ENCODE measurements around the gene C1QTNF6.
"Not testable (repeated sequence)": the region's sequence is repeated elsewhere in the genome, so short reads cannot be mapped to it uniquely, and the experiment has no call there.

The C1QTNF6 gene
- total RNA-seq, result 13.7 to 17.6 (median 16.5) reads per million in 3 donors

GRCh38 chr22:37187891-37188761, at the start of gene C1QTNF6:
TSS of gene C1QTNF6 (minus strand) at chr22:37188247. CDS start at chr22:37188213, 34 bp downstream.
- Histone ChIP-seq H3K4me3 (ENCODE audit: insufficient read depth, low read depth, low read length, poor library complexity, severe bottlenecking) (no peak within 1 kb of the TSS), H3K4me1 (ENCODE audit: control insufficient read depth, insufficient read depth, low read length, poor library complexity, severe bottlenecking) (peaks cover 18% of the 10 kb centered on the region), H3K27me3 (replicated peaks; ENCODE audit: control insufficient read depth, insufficient read depth, low read length, poor library complexity, severe bottlenecking) (no peaks in the 10 kb centered on the region), H3K27ac (ENCODE audit: insufficient read depth, low read length, poor library complexity, severe bottlenecking) (no peak within 1 kb of the TSS), H3K9me3 (ENCODE audit: control insufficient read depth, low read length) (no peaks in the 10 kb centered on the region), H3K36me3 (ENCODE audit: control insufficient read depth, insufficient read depth, low read length) (no peaks in the 10 kb centered on the region)
- DNase-seq, result no peak

- Histone ChIP-seq H3K36me3 (ENCODE audit: control insufficient read depth, insufficient read depth, low read length) (peaks cover 55% of the 10 kb centered on the region), H3K9me3 (ENCODE audit: control insufficient read depth, low read length) (no peaks in the 10 kb centered on the region), H3K27me3 (replicated peaks; ENCODE audit: control insufficient read depth, insufficient read depth, low read length, poor library complexity, severe bottlenecking) (no peaks in the 10 kb centered on the region), H3K27ac (ENCODE audit: insufficient read depth, low read length, poor library complexity, severe bottlenecking) (peak overlapping the region; percentile 59), H3K4me1 (ENCODE audit: control insufficient read depth, insufficient read depth, low read length, poor library complexity, severe bottlenecking) (peaks cover 95% of the 10 kb centered on the region), H3K4me3 (ENCODE audit: insufficient read depth, low read depth, low read length, poor library complexity, severe bottlenecking) (no peak overlapping the region)
- DNase-seq, result no peak
These were observed 48.0 kb upstream of the C1QTNF6 start for GRCh38 chr22:37235897-37236607.

- H3K27ac ChIP-seq (ENCODE audit: insufficient read depth, low read length, poor library complexity, severe bottlenecking), result peak overlapping the region; percentile 59
These were observed 47.0 kb upstream of the C1QTNF6 start for GRCh38 chr22:37234736-37235711.

GRCh38 chr22:37233751-37234631, 45.9 kb upstream of the C1QTNF6 start:
- Histone ChIP-seq H3K36me3 (ENCODE audit: control insufficient read depth, insufficient read depth, low read length) (peaks cover 39% of the 10 kb centered on the region), H3K4me1 (ENCODE audit: control insufficient read depth, insufficient read depth, low read length, poor library complexity, severe bottlenecking) (peaks cover 93% of the 10 kb centered on the region), H3K9me3 (ENCODE audit: control insufficient read depth, low read length) (no peaks in the 10 kb centered on the region), H3K27ac (ENCODE audit: insufficient read depth, low read length, poor library complexity, severe bottlenecking) (peak overlapping the region; percentile 59), H3K4me3 (ENCODE audit: insufficient read depth, low read depth, low read length, poor library complexity, severe bottlenecking) (no peak overlapping the region), H3K27me3 (replicated peaks; ENCODE audit: control insufficient read depth, insufficient read depth, low read length, poor library complexity, severe bottlenecking) (no peaks in the 10 kb centered on the region)
- no peak for DNase-seq

More at GRCh38 chr22:37234736-37235711, 47.0 kb upstream of the C1QTNF6 start:
- Histone ChIP-seq H3K4me1 (ENCODE audit: control insufficient read depth, insufficient read depth, low read length, poor library complexity, severe bottlenecking) (peaks cover 94% of the 10 kb centered on the region), H3K9me3 (ENCODE audit: control insufficient read depth, low read length) (no peaks in the 10 kb centered on the region), H3K36me3 (ENCODE audit: control insufficient read depth, insufficient read depth, low read length) (peaks cover 47% of the 10 kb centered on the region), H3K4me3 (ENCODE audit: insufficient read depth, low read depth, low read length, poor library complexity, severe bottlenecking) (no peak overlapping the region), H3K27me3 (replicated peaks; ENCODE audit: control insufficient read depth, insufficient read depth, low read length, poor library complexity, severe bottlenecking) (no peaks in the 10 kb centered on the region)
- no peak for DNase-seq

- not testable (repeated sequence) for DNase-seq; H3K27me3 ChIP-seq (replicated peaks; ENCODE audit: control insufficient read depth, insufficient read depth, low read length, poor library complexity, severe bottlenecking); H3K4me3 ChIP-seq (ENCODE audit: insufficient read depth, low read depth, low read length, poor library complexity, severe bottlenecking); H3K9me3 ChIP-seq (ENCODE audit: control insufficient read depth, low read length)
- Histone ChIP-seq H3K36me3 (ENCODE audit: control insufficient read depth, insufficient read depth, low read length) (peaks cover 39% of the 10 kb centered on the region), H3K4me1 (ENCODE audit: control insufficient read depth, insufficient read depth, low read length, poor library complexity, severe bottlenecking) (peaks cover 93% of the 10 kb centered on the region), H3K27ac (ENCODE audit: insufficient read depth, low read length, poor library complexity, severe bottlenecking) (peak overlapping the region; percentile 91)
These were observed 45.3 kb upstream of the C1QTNF6 start for GRCh38 chr22:37233371-37233750.

GRCh38 chr22:37232140-37232998, 44.3 kb upstream of the C1QTNF6 start:
- Histone ChIP-seq H3K4me3 (ENCODE audit: insufficient read depth, low read depth, low read length, poor library complexity, severe bottlenecking) (peak overlapping the region; percentile 11), H3K27ac (ENCODE audit: insufficient read depth, low read length, poor library complexity, severe bottlenecking) (peak overlapping the region; percentile 91), H3K4me1 (ENCODE audit: control insufficient read depth, insufficient read depth, low read length, poor library complexity, severe bottlenecking) (peaks cover 93% of the 10 kb centered on the region), H3K9me3 (ENCODE audit: control insufficient read depth, low read length) (no peaks in the 10 kb centered on the region), H3K27me3 (replicated peaks; ENCODE audit: control insufficient read depth, insufficient read depth, low read length, poor library complexity, severe bottlenecking) (no peaks in the 10 kb centered on the region), H3K36me3 (ENCODE audit: control insufficient read depth, insufficient read depth, low read length) (peaks cover 45% of the 10 kb centered on the region)
- DNase-seq, result no peak

GRCh38 chr22:37231406-37232139, 43.5 kb upstream of the C1QTNF6 start:
- Histone ChIP-seq H3K4me3 (ENCODE audit: insufficient read depth, low read depth, low read length, poor library complexity, severe bottlenecking) (no peak overlapping the region), H3K27me3 (replicated peaks; ENCODE audit: control insufficient read depth, insufficient read depth, low read length, poor library complexity, severe bottlenecking) (no peaks in the 10 kb centered on the region), H3K9me3 (ENCODE audit: control insufficient read depth, low read length) (no peaks in the 10 kb centered on the region), H3K36me3 (ENCODE audit: control insufficient read depth, insufficient read depth, low read length) (peaks cover 43% of the 10 kb centered on the region), H3K4me1 (ENCODE audit: control insufficient read depth, insufficient read depth, low read length, poor library complexity, severe bottlenecking) (peaks cover 91% of the 10 kb centered on the region), H3K27ac (ENCODE audit: insufficient read depth, low read length, poor library complexity, severe bottlenecking) (peak overlapping the region; percentile 91)
- DNase-seq, result no peak
